ENCODE data around the gene NOXA1. TPM values are rescaled to one million over a fixed set of nuclear protein-coding genes. Genes with fewer than 3 reads are reported as not detected.

NOXA1 gene
- total RNA-seq, 4 donors from 2014 or later: 3.1 to 5.6 (median 4.4) TPM

DNA sequence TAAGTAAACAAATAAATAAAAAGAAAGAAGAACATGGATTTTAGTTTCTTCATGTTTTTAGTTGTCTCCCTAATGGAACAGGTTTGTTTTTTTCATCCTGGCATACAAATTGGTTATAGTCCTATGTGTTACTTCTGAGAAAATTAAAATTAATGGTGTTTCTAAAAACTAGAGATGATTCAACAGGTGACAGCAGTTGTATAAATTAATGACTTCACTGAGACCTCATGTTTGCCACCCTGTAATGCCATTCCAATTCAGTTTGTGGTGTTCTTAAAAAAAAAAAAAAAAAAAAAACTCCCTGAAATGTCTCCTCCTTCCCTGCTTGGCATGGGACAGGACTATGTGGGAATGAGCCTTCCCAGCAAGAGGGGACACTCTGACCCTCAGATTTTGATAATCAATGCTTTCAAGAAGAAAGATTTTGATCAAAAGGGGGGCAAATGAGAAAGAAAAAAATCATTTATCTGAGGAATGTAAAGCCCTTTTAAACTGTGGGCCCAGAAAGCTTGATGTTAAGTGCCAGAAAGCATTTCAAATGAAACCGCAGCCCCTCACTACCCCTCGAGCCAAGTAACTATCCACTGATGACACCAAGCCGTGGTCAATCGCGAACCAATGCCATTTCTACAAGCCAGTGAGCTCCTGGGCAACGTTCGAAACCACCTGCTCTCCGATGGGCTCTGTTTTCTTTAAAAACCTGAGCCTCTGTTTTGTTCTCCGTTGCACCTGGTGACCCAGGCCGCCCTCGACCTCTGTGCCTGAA lies 1.2 kb upstream of the NOXA1 start:
- TF ChIP-seq, protein P1, sequence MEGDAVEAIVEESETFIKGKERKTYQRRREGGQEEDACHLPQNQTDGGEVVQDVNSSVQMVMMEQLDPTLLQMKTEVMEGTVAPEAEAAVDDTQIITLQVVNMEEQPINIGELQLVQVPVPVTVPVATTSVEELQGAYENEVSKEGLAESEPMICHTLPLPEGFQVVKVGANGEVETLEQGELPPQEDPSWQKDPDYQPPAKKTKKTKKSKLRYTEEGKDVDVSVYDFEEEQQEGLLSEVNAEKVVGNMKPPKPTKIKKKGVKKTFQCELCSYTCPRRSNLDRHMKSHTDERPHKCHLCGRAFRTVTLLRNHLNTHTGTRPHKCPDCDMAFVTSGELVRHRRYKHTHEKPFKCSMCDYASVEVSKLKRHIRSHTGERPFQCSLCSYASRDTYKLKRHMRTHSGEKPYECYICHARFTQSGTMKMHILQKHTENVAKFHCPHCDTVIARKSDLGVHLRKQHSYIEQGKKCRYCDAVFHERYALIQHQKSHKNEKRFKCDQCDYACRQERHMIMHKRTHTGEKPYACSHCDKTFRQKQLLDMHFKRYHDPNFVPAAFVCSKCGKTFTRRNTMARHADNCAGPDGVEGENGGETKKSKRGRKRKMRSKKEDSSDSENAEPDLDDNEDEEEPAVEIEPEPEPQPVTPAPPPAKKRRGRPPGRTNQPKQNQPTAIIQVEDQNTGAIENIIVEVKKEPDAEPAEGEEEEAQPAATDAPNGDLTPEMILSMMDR (IDR thresholded peaks at IDR 0.05): no peak
- TF ChIP-seq POLR2A (IDR thresholded peaks at IDR 0.05): no peak
- H3K4me3 ChIP-seq (ENCODE audit: low read depth, poor library complexity, severe bottlenecking): peak overlapping the region; percentile 76
- 5 to 9% methylated on average over 11 of the region's 11 CpGs for WGBS, 2 donors
- DNase-seq (ENCODE audit: low spot score in 2 of 2): no peak
- intact Hi-C loops (cut with DNase I; ENCODE audit: low total_unique reads): no loop called here

DNA sequence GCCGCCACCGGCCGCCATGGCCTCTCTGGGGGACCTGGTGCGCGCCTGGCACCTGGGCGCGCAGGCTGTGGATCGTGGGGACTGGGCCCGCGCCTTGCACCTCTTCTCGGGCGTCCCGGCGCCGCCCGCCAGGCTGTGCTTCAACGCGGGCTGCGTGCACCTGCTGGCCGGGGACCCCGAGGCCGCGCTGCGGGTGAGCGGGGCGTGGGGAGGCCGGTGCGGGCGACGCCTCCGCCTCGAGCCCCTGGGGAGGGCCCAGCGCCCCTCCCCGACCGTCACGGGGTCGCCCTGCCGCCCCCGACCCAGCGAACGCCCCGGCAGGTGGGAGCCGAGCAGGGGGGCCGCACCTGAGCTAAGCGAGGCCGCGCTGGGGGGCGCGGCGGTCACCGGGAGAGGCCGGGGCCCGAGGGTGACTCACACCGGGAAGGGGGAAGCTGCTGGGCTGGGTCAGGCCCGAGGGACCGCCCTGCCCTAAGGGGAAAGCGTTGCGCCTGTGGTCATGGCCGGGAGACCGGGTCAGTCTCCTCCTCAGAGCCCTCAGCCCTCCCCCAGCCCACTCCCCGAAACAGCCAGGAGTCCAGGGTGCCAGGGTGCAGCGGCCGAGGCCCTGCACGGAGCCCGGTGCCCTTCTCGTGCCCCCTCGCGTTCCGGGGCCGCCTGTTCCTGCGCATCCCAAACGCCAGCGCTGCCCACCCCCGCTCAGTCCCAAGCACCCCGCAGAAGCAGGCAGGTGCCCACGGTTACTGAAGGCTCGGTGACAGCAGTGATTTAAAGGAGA lies 510 bp downstream of the NOXA1 start:
- intact Hi-C loops (cut with DNase I; ENCODE audit: low total_unique reads): no loop called here
- WGBS, 2 donors: 17 to 19% methylated on average over 27 to 30 of the region's 77 CpGs
- TF ChIP-seq, protein P1 (IDR thresholded peaks at IDR 0.05): no peak
- TF ChIP-seq POLR2A (IDR thresholded peaks at IDR 0.05): no peak
- DNase-seq (ENCODE audit: low spot score in 2 of 2): peak in 1 of 2 donors; percentile 92
- H3K4me3 ChIP-seq (ENCODE audit: low read depth, poor library complexity, severe bottlenecking): peak overlapping the region; percentile 52

DNA sequence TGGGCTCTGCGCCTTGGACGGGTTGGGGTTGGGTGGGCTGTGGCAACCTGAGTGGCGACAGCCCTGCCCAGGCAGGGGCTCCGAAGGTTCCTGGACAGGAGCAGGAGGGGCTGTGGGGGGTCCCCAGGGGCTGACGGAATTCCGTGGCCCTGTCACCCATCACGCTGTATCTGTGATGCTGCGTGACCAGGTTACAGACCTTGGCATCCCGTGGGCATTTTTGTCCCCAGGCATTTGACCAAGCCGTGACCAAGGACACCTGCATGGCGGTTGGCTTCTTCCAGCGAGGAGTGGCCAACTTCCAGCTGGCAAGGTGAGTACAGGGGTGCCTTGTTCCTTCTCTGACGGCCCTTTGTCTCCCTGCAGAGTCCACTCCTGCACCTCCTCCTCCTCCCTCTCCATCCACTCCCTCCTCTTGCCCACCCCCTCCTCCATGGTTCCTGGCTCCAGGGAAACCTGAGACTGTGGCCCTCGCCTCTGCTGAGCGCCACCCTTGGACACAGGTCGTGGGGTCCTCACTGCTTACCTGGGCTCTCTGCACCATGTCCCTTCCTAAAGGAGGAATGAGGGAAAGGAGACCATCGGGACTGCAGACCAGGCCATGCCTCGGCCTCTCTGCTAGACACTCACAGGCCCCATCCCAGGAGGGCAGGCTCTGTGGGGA lies 3.0 kb downstream of the NOXA1 start:
- intact Hi-C loops (cut with DNase I; ENCODE audit: low total_unique reads): no loop called here
- H3K4me3 ChIP-seq (ENCODE audit: low read depth, poor library complexity, severe bottlenecking): no peak overlapping the region
- 80 to 81% methylated on average over 18 of the region's 18 CpGs for WGBS, 2 donors
- TF ChIP-seq, protein P1 (IDR thresholded peaks at IDR 0.05): no peak
- no peak for TF ChIP-seq POLR2A (IDR thresholded peaks at IDR 0.05)
- DNase-seq (ENCODE audit: low spot score in 2 of 2): peak in 1 of 2 donors; percentile 85

DNA sequence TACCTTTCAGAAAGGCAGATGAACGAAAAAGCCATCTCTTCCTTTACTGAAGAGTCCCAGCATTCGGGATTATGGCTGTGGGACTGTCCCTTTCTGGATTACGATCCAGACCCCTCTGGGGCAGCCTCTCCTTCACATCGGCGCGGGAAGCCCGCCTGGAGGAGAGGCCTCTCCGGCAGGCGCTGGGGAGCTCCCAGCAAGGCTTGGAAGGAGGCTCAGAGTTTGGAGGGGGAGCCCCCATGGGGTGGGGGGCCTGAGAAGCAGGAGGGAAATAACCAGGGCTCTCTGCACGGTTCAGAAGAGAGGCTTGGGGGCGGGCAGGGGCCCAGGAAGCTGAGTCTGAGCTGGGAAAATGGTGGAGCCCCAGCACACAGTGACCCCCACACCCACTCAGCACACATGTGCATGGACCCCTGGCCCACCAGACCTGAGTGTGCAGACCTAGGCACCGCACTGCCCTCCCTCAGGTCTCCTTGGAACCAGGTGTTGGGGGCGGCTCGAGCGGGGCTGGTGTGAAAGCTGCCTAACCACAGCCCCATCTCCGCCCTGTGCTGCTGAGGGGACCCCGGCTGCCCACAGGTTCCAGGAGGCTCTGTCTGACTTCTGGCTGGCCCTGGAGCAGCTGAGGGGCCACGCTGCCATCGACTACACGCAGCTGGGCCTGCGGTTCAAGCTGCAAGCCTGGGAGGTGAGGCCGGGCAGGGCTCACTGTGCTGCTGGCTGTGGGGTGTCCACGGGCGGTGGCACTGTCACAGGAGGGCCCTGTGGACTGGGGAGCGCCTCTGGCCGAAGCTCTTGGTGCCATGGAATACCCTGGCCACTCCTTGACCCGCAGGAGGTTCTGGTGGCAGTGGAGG lies 4.5 kb downstream of the NOXA1 start:
- TF ChIP-seq, protein P1 (IDR thresholded peaks at IDR 0.05): no peak
- TF ChIP-seq POLR2A (IDR thresholded peaks at IDR 0.05): no peak

DNA sequence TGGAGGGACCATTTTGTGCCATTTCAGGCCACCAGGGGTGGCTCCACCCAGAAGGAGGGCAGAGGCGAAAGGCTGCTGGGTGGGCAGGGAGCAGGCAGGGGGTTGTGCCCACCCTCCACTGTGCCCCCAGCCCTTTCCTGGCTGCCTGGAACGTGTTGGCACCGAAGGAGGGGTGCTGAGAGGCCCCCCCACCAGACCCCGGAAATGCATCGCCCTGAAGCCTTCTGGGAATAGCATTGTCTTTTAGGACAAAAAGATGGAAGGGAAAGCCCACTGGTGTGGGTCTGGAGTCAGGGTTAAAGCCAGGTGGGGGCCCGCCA lies 5.1 kb downstream of the NOXA1 start:
- TF ChIP-seq POLR2A (IDR thresholded peaks at IDR 0.05): no peak
- 74 to 76% methylated on average over 6 of the region's 6 CpGs for WGBS, 2 donors
- intact Hi-C loops (cut with DNase I; ENCODE audit: low total_unique reads): no loop called here

More for the DNA sequence above, 4.5 kb downstream of the NOXA1 start:
- intact Hi-C loops (cut with DNase I; ENCODE audit: low total_unique reads): no loop called here
- no peak overlapping the region for H3K4me3 ChIP-seq (ENCODE audit: low read depth, poor library complexity, severe bottlenecking)
- WGBS, 2 donors: 82 to 85% methylated on average over 20 to 21 of the region's 27 CpGs
- DNase-seq (ENCODE audit: low spot score in 2 of 2): no peak

More for the DNA sequence above, 5.1 kb downstream of the NOXA1 start:
- H3K4me3 ChIP-seq (ENCODE audit: low read depth, poor library complexity, severe bottlenecking): no peak overlapping the region
- DNase-seq (ENCODE audit: low spot score in 2 of 2): no peak

Measured in lower leg skin (tissue), 4 donors.